Fibroblast of mammary gland (primary cell): ENCODE data around the gene PELI1.
"Not testable (repeated sequence)": the region's sequence is repeated elsewhere in the genome, so short reads cannot be mapped to it uniquely, and the experiment has no call there.

Source experiments
- DNase-seq: peaks from one replicate; pipeline ENCODE4 v3.0.0-alpha.2; 2010; ENCODE audit warnings: low read depth
- H3K4me3 ChIP-seq: 2 replicates; pipeline ENCODE4 v1.5.1; 2011; ENCODE audit warnings: low read depth, mild to moderate bottlenecking, low read length, moderate library complexity; ENCODE audit not compliant: control insufficient read depth
- TF ChIP-seq, protein P1 (sequence below): conservative IDR thresholded peaks from 2 replicates; pipeline ENCODE4 v1.5.1; 2011; ENCODE audit warnings: low read depth, low read length, inconsistent platforms; ENCODE audit not compliant: control insufficient read depth, insufficient read depth

PELI1 gene

DNA sequence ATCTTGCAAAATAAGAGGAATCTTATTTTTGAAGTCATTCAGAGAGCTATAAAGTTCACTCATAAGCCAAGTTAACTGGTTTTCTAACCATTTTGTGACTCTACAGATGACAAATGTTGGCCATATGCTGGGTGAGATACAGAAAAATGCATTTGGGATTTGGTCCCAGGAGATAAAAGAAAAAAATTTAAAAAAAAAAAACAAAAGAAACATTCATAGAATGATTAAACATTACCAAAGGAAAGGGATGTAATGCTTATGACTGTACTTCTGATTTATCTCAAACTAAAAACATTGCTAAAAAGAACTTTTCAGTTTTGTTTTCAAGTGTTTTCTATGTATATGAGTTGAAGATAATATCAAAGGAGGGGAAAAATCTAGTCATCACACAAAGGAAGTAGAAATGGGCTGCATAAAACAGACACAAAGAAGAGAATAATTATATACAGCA is 43.1 kb downstream of the PELI1 start:
- no peak overlapping the region for H3K4me3 ChIP-seq
- TF ChIP-seq, protein P1, sequence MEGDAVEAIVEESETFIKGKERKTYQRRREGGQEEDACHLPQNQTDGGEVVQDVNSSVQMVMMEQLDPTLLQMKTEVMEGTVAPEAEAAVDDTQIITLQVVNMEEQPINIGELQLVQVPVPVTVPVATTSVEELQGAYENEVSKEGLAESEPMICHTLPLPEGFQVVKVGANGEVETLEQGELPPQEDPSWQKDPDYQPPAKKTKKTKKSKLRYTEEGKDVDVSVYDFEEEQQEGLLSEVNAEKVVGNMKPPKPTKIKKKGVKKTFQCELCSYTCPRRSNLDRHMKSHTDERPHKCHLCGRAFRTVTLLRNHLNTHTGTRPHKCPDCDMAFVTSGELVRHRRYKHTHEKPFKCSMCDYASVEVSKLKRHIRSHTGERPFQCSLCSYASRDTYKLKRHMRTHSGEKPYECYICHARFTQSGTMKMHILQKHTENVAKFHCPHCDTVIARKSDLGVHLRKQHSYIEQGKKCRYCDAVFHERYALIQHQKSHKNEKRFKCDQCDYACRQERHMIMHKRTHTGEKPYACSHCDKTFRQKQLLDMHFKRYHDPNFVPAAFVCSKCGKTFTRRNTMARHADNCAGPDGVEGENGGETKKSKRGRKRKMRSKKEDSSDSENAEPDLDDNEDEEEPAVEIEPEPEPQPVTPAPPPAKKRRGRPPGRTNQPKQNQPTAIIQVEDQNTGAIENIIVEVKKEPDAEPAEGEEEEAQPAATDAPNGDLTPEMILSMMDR = no peak
- no peak for DNase-seq

DNA sequence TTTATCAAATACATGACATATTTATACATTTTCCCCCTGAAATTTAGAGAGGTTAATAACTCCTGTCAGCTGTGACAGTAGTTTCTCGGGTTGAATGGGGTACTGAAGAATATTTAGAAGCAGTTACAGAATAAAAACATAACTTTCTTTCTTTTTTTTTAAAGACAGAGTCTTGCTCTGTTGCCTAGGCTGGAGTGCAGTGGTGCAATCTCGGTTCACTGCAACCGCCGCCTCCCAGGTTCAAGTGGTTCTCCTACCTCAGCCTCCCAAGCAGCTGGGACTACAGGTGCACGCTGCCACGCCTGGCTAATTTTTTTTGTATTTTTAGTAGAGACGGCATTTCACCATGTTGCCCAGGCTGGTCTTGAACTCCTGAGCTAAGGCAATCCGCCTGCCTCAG is 43.6 kb downstream of the PELI1 start:
- H3K4me3 ChIP-seq, DNase-seq: not testable (repeated sequence)

- no peak overlapping the region for H3K4me3 ChIP-seq
- no peak for DNase-seq
- TF ChIP-seq, protein P1 = no peak
Measured at GRCh38 chr2:64094663-64095382, 49.4 kb downstream of the PELI1 start.

DNA sequence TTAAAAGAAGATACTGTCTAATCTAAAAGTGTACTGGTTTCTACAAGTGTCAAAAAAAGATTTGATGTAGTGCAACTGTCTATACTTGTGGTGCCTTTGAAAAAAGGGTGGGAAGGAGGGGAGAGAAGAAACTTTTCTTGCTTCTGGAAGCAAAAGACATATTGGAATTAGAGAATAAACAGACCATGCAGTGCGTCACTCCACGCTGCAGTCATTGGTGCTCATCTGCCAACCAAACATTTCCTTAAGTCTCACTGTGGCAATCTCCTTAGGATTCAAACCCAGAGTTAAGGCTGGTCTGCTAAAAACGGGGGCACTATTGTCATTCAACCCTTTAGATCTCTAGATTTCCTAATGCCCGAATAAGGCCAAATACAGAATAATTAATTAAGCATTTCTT is 50.9 kb downstream of the PELI1 start:
- no peak for DNase-seq
- no peak overlapping the region for H3K4me3 ChIP-seq
- TF ChIP-seq, protein P1 = no peak

DNA sequence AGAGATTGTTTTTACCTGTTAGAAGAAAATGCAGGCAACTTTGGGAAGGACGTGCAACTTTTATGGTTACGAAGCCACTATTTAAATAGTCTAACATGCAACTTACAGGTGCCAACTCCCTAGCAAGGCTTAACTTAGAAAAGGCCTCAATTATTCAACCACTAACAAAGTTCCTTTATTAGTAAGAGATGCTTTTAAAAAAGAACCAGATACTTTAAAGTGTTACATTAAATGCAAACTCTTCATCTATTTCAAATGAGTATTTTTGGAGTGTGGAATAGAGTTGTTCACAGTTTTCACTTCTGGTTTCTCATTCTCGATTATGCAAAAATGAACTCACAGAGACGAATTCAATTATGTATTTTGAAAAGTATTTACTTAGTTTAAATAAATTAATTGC is 51.7 kb downstream of the PELI1 start:
- DNase-seq = no peak
- H3K4me3 ChIP-seq = no peak overlapping the region
- TF ChIP-seq, protein P1 = no peak

DNA sequence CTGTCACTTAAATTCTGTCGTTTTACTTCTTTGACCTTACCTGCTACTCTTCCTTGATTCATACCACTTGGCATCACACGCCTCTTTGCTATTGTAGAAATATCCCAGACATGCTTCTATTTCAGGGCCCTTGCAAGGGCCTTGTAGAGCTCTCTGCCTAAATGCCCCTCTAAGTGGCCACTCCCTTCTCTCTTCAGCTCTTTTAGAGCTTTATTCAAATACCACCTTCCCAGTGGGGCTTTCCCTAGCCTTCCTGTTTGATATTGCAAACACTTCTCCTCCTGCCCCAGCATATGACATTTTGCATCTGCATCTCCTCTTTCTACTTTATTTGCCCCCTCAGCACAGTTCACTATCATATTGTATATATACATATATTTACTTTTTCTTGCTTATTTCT is 54.0 kb downstream of the PELI1 start:
- TF ChIP-seq, protein P1 = no peak
- H3K4me3 ChIP-seq = no peak overlapping the region
- DNase-seq = no peak

- TF ChIP-seq, protein P1 = no peak
- DNase-seq = no peak
- no peak overlapping the region for H3K4me3 ChIP-seq
Measured at GRCh38 chr2:64086347-64087082, 57.7 kb downstream of the PELI1 start.
